Stimulated activated memory B cell treated with anti-CD40 and anti-IgM and Interleukin-4, amounts not matched to agents 10 μg/mL and 1 μg/mL and 100 μg/mL, for 72 hours (primary cell): ENCODE results near the gene ZNF507.
A peak's percentile ranks its signal among the peaks of the same experiment; 100 is the strongest.

Experiments
- ATAC-seq: fragments of 150-1000 bp; cut with Tn5 transposase; 2 replicates; pipeline ENCODE4 v1.10.0; 2021
- H3K27ac Mint-ChIP-seq: one replicate; pipeline ENCODE4 v1.8.0; 2022; ENCODE audit warnings: mild to moderate bottlenecking, mixed read lengths
- H3K27me3 Mint-ChIP-seq: one replicate; pipeline ENCODE4 v1.8.0; 2022; ENCODE audit warnings: mixed read lengths
- H3K36me3 Mint-ChIP-seq: one replicate; pipeline ENCODE4 v1.8.0; 2022; ENCODE audit warnings: mixed read lengths
- H3K4me1 Mint-ChIP-seq: one replicate; pipeline ENCODE4 v1.8.0; 2022; ENCODE audit warnings: mixed read lengths
- H3K4me3 Mint-ChIP-seq: one replicate; pipeline ENCODE4 v1.8.0; 2022; ENCODE audit warnings: mild to moderate bottlenecking, moderate library complexity, mixed read lengths
- H3K9me3 Mint-ChIP-seq: one replicate; pipeline ENCODE4 v1.8.0; 2022; ENCODE audit warnings: mixed read lengths

The ZNF507 gene

DNA sequence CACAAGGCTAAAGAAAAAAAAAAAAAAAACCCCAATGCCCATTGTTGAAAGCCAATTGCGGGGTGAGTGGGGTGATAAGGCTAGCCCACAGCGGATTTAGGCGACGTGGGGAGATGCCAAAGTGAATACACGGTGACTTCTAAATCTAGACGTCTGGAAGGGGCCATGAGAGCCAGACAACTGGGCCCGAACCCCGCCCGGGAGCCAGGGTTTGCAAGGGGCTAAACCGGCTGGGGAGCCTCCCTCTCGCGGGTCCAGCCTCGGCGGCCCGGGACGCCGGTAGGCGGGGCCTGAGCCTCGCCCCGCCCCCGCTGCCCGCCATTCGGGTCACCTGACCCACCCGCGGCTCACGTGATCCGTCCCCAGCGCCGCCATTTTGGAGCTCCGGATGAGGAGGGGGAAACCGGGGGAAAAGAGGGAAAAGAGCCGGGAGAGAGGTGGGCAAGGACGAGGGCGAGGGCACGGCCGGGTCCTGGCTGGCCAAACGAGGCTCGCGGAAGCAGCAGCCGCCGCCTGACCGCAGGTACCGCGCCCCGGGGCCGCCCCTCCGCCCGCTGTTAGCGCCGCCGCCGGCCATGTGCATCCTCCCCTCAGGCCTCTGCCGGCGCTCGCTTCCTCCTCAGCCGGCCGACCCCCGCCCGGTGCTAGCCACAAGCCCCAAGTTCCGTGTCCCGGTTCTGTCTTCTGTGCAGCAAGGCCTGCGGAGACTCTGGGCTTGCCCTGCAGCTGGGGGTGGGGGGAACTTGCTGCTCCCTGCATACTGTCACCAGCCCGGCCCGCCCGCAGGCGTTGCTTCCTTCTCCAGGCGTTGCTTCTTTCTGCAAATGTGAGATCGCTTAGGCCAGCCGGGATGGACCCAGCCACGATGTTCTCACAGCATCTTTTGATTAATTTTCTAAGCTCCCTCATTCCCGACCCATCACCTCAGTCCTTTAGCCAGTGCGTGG, at the start of gene ZNF507:
Gene ZNF507, plus strand, starts transcription at position 350 of the 947 bp plus-strand sequence. CDS start 7,221 bp downstream, outside the sequence.
- Mint-ChIP-seq H3K27ac (peak within 1 kb of the TSS; percentile 91), H3K4me3 (peak within 1 kb of the TSS; percentile 94), H3K4me1 (peaks cover 21% of the 10 kb centered on the region), H3K9me3 (peaks cover 3% of the 10 kb centered on the region), H3K36me3 (peaks cover 19% of the 10 kb centered on the region), H3K27me3 (no peaks in the 10 kb centered on the region)
- peak; percentile 96 for ATAC-seq

DNA sequence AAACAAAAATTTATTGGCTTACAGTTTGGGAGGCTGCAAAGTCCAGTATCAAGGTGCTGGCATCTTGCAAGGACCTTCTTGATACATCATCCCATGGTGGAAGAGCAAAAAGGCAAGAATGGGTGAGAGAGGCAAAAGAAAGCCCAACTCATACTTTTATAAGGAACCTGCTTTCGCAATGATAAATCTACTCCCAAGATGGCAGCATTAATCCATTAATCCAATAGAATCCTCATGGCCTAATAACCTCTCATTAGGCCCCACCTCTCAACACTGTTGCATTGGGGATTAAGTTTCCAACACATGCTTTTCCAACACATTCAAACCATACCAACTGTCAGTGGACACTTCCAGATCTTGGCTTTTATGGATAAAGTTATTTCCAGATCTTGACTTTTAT, 48.7 kb upstream of the ZNF507 start:
- Mint-ChIP-seq H3K36me3 (no peaks in the 10 kb centered on the region), H3K9me3 (peaks cover 17% of the 10 kb centered on the region), H3K27me3 (no peaks in the 10 kb centered on the region), H3K27ac (no peak overlapping the region), H3K4me3 (no peak overlapping the region), H3K4me1 (no peaks in the 10 kb centered on the region)
- no peak for ATAC-seq

DNA sequence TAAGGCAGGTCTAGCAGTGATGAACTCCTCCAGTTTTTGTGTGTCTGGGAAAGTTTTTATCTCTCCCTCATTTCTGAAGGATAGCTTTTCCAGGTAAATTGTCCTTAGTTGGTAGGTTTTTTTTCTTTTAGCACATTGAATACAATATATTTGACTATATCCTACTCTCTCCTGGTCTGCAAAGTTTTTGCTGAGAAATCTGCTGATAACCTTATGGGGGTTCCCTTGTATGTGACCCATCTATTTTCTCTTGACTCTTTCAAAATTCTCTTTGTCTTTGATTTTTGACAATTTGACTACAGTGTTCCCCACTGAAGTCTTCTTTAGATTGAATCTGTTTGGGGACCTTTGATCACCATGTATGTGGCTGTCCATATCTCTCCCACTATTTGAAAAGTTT, 42.6 kb upstream of the ZNF507 start:
- Mint-ChIP-seq H3K27me3 (peaks cover 15% of the 10 kb centered on the region), H3K4me1 (no peaks in the 10 kb centered on the region), H3K36me3 (peaks cover 10% of the 10 kb centered on the region), H3K4me3 (no peak overlapping the region), H3K9me3 (peaks cover 27% of the 10 kb centered on the region), H3K27ac (no peak overlapping the region)
- no peak for ATAC-seq

DNA sequence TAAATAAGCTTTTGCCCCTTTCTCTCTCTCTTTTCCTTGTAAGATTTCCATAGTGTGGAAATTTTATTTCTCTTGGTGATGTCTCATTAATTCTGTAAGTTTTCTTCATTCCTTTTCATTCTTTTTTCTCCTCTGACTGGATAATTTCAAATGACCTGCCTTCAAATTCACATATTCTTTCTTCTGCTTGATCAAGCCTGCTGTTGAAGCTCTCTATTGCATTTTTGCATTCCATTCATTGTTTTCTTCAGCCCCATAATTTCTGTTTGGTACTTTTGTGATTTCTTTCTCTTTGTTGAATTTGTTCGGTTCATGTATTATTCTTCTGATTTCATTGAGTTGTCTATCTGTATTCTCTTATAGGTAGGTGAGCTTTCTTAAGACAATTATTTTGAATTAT, 42.2 kb upstream of the ZNF507 start:
- H3K36me3 Mint-ChIP-seq: peaks cover 10% of the 10 kb centered on the region
- ATAC-seq: no peak
- H3K9me3 Mint-ChIP-seq: peaks cover 27% of the 10 kb centered on the region
- no peak overlapping the region for H3K27ac Mint-ChIP-seq
- H3K4me3 Mint-ChIP-seq: no peak overlapping the region
- peaks cover 18% of the 10 kb centered on the region for H3K27me3 Mint-ChIP-seq
- no peaks in the 10 kb centered on the region for H3K4me1 Mint-ChIP-seq

DNA sequence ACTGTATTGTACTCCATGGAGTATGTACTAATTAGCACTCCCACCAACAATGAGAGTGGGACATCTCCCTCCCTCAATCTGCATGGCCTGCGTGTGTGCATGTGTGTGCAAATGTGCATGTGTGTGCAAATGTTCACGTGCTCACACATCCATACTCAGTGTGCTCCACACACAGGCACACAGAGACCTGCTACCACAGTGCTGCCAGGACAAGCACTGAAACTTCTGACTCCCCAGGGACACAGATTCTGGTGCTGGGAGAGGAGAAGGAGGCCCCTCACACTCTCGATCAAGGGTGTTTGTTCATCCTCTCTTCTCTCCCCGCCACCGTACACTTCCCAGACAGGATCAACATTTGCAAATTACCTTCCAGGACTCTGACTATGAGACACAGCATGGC, 37.8 kb upstream of the ZNF507 start:
- Mint-ChIP-seq H3K4me1 (no peaks in the 10 kb centered on the region), H3K27ac (no peak overlapping the region), H3K9me3 (peaks cover 14% of the 10 kb centered on the region), H3K4me3 (no peak overlapping the region), H3K27me3 (peaks cover 58% of the 10 kb centered on the region), H3K36me3 (peaks cover 10% of the 10 kb centered on the region)
- no peak for ATAC-seq

DNA sequence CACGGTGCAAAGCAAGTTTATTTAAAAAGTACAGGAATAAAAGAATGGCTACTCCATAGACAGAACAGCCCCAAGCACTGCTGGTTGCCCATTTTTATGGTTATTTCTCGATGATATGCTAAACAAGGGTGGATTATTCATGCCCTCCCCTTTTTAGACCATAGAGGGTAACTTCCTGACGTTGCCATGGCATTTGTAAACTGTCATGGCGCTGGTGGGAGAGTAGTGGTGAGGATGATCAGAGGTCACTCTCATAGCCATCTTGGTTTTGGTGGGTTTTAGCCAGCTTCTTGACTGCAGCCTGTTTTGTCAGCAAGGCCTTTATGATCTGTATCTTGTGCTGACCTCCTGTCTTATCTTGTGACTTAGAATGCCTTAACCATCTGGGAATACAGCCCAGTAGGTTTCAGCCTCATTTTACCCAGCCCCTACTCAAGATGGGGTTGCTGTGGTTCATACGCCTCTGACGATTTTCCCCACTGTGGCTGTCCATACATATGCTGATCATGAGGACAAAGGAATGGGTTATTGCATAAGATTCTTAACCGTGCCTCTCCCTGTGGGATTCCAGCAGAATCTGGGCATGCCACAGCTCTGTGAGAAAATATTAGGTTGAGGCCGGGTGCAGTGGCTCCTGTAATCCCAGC, 36.9 kb upstream of the ZNF507 start:
- Mint-ChIP-seq H3K36me3 (peaks cover 2% of the 10 kb centered on the region), H3K27me3 (peaks cover 65% of the 10 kb centered on the region), H3K4me3 (no peak overlapping the region), H3K9me3 (peaks cover 7% of the 10 kb centered on the region), H3K4me1 (no peaks in the 10 kb centered on the region), H3K27ac (no peak overlapping the region)
- ATAC-seq: no peak

DNA sequence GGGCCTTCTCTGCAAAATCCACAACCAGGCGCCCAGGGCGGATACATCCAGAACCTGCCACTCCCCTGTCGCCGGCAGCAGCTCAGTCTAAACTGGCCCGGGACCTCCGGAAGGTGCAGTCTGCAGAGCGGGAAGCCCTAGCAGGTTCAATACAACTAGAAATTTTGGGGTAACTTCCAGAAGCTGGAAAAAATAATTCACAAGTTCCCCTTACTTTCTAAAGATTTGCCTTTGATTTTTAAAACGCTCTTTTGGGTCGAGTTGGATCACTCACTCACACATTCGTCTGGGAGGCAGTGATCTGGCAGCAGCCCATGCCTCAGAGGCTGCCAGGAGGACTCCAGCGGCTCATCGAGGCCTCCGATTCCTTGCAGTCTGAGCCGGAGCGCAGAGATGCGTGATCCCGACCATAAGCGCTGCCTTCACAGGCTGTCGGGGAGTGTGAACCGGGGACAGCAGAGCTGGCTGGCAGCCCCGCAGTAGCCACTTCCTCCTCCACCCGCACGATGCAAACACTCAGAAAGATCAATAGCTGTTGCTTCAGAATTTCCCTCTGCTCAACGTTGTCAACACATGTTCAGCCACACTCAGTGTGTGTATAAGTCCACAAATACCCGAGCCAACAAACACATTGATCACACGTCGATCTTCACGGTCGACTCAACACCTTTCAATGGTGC, 35.6 kb upstream of the ZNF507 start:
- H3K27me3 Mint-ChIP-seq: peaks cover 65% of the 10 kb centered on the region

DNA sequence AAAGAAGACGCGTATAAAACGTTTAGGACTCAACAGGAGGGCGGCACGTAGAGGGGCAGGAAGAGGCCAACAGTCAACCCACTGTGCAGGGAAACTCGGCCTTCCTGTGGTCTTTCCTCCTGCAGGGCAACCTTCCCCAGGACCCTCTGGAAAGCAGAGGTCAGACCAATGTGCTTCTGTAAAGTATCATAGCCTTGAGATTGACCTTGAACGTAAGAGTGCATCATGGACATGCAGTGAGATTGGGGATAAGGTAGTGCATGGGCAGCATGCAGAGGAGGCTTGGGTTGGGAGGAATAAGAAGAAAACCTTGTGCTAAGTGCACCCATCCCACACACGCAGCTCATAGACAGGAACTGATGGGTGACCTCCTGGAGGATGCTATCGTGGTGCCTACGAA, 34.0 kb upstream of the ZNF507 start:
- no peak for ATAC-seq
- no peak overlapping the region for H3K4me3 Mint-ChIP-seq
- H3K27ac Mint-ChIP-seq: no peak overlapping the region
- no peaks in the 10 kb centered on the region for H3K36me3 Mint-ChIP-seq
- peaks cover 3% of the 10 kb centered on the region for H3K9me3 Mint-ChIP-seq
- no peaks in the 10 kb centered on the region for H3K4me1 Mint-ChIP-seq
- H3K27me3 Mint-ChIP-seq: peaks cover 62% of the 10 kb centered on the region

More for the DNA sequence above, 35.6 kb upstream of the ZNF507 start:
- Mint-ChIP-seq H3K36me3 (no peaks in the 10 kb centered on the region), H3K4me3 (no peak overlapping the region), H3K27ac (no peak overlapping the region), H3K4me1 (no peaks in the 10 kb centered on the region), H3K9me3 (peaks cover 3% of the 10 kb centered on the region)
- ATAC-seq: no peak

DNA sequence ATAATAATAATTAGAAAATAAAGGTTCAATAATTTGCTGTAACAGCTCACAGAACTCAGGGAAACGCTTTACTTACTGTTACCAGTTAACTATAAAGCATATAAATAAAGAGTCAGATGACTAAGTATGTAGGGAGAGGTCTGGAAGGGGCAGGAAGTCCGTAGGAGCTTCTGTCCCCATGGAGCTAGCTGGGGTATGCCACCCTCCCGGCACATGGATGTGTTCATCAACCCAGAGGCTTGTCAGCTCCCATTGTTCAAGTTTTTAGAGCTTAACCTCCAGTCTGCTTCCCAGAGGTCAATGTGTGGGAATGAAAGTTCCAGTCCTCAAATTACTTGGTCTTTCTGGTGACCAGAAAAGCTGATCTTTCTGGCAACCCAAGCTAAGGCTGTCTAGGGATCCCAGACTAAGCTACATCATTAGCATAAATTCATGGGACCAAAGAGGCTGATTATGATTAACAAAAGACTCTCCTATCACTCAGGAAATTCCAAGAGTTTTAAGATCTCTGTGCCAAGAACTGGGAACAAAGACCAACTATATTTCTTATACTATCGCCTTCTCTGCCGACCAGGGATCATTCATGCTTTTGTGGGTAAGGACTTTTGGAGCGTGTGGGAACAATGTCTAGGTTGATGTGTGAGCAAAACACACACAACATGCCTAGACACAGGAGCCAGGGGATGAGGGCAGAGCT, 31.7 kb upstream of the ZNF507 start:
- Mint-ChIP-seq H3K9me3 (no peaks in the 10 kb centered on the region), H3K36me3 (no peaks in the 10 kb centered on the region), H3K27me3 (peaks cover 46% of the 10 kb centered on the region), H3K4me1 (no peaks in the 10 kb centered on the region), H3K4me3 (no peak overlapping the region), H3K27ac (no peak overlapping the region)
- ATAC-seq: no peak

DNA sequence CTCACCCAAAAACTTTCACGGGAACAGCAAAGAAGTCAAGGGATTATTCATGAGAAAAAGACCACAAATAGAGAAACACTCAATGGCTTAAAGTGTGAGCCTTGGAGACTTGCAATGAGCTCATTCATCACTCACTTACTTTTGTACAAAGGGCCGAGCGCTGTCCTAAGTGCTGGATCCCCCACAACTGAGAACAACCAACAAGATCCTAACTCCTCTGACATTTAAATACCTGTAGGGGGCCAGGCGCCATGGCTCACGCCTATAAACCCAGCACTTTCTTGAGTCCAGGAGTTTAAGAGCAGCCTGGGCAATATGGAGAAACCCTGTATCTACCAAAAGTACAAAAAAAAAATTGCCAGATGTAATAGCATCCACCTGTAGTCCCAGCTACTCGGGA, 29.4 kb upstream of the ZNF507 start:
- Mint-ChIP-seq H3K27ac (no peak overlapping the region), H3K4me1 (no peaks in the 10 kb centered on the region), H3K36me3 (no peaks in the 10 kb centered on the region), H3K4me3 (no peak overlapping the region), H3K9me3 (no peaks in the 10 kb centered on the region), H3K27me3 (peaks cover 23% of the 10 kb centered on the region)
- ATAC-seq: no peak

DNA sequence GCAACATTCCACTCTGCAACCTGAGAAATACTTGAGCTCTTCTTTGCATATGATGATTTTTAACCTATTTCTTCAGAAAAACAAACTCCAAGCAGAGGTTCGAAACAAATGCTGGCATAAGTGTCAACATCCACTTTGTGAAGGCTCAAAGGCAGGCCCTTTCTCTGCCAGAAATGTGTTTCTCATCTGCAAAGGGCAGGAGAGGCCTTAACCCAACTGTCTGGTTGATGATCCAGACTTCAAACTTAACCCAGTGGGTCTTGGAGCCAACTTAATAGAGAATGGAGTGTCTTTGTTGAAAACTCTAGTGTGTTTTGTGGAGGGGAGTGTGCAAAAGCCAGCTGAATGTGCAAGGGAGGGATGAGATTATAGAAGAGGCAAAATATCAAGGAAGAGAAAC, 28.3 kb upstream of the ZNF507 start:
- H3K27ac Mint-ChIP-seq: no peak overlapping the region
- H3K4me1 Mint-ChIP-seq: no peaks in the 10 kb centered on the region
- H3K9me3 Mint-ChIP-seq: no peaks in the 10 kb centered on the region
- peaks cover 17% of the 10 kb centered on the region for H3K27me3 Mint-ChIP-seq
- H3K4me3 Mint-ChIP-seq: no peak overlapping the region
- no peaks in the 10 kb centered on the region for H3K36me3 Mint-ChIP-seq
- ATAC-seq: no peak

DNA sequence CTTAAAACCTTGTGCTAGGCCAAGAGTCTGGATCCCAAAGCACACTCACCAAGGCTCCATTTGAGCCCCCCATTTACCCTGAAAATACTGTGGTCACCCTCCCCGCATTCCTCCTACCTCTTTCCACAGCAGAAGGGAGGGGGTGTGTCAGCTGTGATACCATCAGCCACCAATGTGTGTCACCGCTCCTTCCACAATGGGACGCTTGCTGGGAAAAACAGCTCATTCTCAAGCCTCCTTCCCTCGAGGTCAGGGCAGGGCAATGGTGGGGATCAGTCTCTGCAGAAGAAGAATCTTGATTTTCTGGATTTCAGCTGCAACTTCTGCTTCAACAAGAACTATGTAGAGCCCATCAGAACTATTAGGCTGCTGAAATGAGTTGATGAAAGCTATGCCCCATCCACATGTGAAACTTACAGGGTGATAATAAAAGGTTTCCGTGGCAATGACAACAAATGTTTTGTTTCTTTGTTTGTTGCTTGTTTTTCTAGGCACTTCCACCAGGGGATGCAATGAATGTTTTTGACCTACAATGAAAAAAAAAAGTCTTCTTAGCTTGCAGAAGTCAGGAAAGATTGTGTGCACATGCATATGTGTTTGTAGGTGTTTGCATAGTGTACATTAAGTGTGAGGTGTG, 26.4 kb upstream of the ZNF507 start:
- no peak overlapping the region for H3K27ac Mint-ChIP-seq
- no peaks in the 10 kb centered on the region for H3K4me1 Mint-ChIP-seq
- peaks cover 13% of the 10 kb centered on the region for H3K27me3 Mint-ChIP-seq
- no peak for ATAC-seq
- H3K9me3 Mint-ChIP-seq: no peaks in the 10 kb centered on the region
- no peaks in the 10 kb centered on the region for H3K36me3 Mint-ChIP-seq
- no peak overlapping the region for H3K4me3 Mint-ChIP-seq

DNA sequence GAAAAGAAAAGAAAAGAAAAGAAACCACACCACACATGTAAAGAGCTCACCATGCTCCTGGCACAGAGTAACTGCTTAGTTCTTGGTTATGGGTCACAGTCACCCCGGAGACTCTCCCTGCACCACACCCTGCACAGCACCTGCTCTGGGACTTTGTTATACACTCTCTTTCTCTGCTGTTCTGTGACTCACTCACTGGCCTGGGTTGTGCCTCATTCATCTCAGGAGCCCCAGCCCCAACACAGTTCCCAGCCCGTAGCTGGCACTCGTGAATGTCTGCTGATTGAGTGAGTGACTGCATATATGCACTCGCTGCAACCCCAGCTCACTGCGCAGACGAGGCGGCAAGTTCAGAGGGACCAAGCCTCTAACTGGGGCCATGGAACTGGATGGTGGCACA, 22.9 kb upstream of the ZNF507 start:
- H3K36me3 Mint-ChIP-seq: no peaks in the 10 kb centered on the region
- H3K27ac Mint-ChIP-seq: no peak overlapping the region
- no peaks in the 10 kb centered on the region for H3K9me3 Mint-ChIP-seq
- no peak overlapping the region for H3K4me3 Mint-ChIP-seq
- no peaks in the 10 kb centered on the region for H3K4me1 Mint-ChIP-seq
- H3K27me3 Mint-ChIP-seq: peaks cover 41% of the 10 kb centered on the region
- peak; percentile 45 for ATAC-seq

DNA sequence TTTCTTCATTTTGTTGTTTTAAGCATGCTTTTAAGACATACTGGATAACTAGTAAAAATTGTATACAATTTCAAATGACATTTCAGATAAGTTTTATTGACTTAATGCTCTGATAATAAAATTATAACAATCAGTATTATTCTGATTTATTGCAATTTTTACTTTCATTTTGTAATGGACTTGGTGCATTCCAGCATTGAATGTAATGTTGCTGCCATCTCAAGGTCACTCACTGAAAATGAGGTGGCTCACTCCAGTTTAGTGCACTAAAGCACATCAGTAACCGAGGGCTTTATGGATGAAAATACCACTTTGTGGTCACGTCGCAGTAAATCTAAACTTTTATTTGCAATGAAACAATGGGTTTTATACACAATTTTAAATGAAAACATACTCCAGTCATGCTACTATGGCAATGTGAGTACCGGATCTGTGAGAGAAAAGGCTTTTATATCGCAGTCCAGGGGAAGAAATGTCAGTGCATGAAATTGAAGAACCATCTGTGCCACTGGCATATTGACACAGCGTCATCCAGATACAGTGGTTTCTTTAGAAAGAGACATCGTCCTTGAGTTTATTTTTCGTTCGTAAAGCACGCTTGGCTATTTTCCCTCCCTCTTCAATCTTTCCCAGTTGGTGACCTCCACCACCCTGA, 20.7 kb upstream of the ZNF507 start:
- Mint-ChIP-seq H3K4me1 (no peaks in the 10 kb centered on the region), H3K27ac (no peak overlapping the region), H3K9me3 (no peaks in the 10 kb centered on the region), H3K4me3 (no peak overlapping the region), H3K27me3 (peaks cover 43% of the 10 kb centered on the region), H3K36me3 (no peaks in the 10 kb centered on the region)
- no peak for ATAC-seq
